IMR-90 (cell line): ENCODE data around the gene GXYLT1. TPM values are rescaled to one million over a fixed set of nuclear protein-coding genes. Genes with fewer than 3 reads are reported as not detected.

Source experiments
- ATAC-seq: fragments of 200-7000 bp; cut with Tn5 transposase; 2 replicates; pipeline ENCODE4 v1.9.1; 2020; ENCODE audit warnings: low read depth, mild to moderate bottlenecking, moderate library complexity
- BruUV-seq: library from RNA; stranded (reverse); fragments of 400-500 nt; replicated peaks from 2 replicates; lab custom pipeline; 2021; lab: Mats Ljungman, UMichigan
- CTCF ChIA-PET: fragments of 300-600 bp; formaldehyde crosslinking; extraction: SDS; loops from one replicate; lab custom pipeline; 2021; ENCODE audit warnings: antibody characterized with exemption; lab: Yijun Ruan, JAX
- POLR2A ChIA-PET: fragments of 300-600 bp; sonication (Branson Sonifier 250); formaldehyde crosslinking; loops from one replicate; lab custom pipeline; 2022; ENCODE audit warnings: antibody characterized with exemption; ENCODE audit not compliant: unreplicated experiment; lab: Charles Lee
- DNase-seq: peaks from one replicate; pipeline ENCODE4 v3.0.0; 2013
- H2AFZ ChIP-seq: replicated peaks from 2 replicates; pipeline ENCODE3; 2013; ENCODE audit warnings: low read length, mild to moderate bottlenecking; ENCODE audit not compliant: poor library complexity
- H2AK5ac ChIP-seq: 2 replicates; pipeline ENCODE4 v1.6.1; 2013; ENCODE audit warnings: low read depth, low read length, inconsistent platforms
- H2AK9ac ChIP-seq: replicated peaks from 2 replicates; pipeline ENCODE3; 2013; ENCODE audit warnings: mild to moderate bottlenecking, low read depth, low read length, moderate library complexity; ENCODE audit not compliant: poor library complexity
- H2BK120ac ChIP-seq: 2 replicates; pipeline ENCODE4 v1.6.1; 2013; ENCODE audit warnings: low read depth, low read length, inconsistent platforms
- H2BK15ac ChIP-seq: 3 replicates; pipeline ENCODE4 v1.6.1; 2013; ENCODE audit warnings: low read depth, low read length, inconsistent platforms
- H2BK20ac ChIP-seq: 2 replicates; pipeline ENCODE4 v1.6.1; 2013; ENCODE audit warnings: low read depth, mild to moderate bottlenecking, inconsistent platforms, low read length, moderate library complexity
- H2BK5ac ChIP-seq: 2 replicates; pipeline ENCODE4 v1.6.1; 2013; ENCODE audit warnings: mild to moderate bottlenecking, low read depth, low read length, inconsistent platforms; ENCODE audit not compliant: poor library complexity, severe bottlenecking
- H3K14ac ChIP-seq: replicated peaks from 2 replicates; pipeline ENCODE4 v1.6.1; 2013; ENCODE audit warnings: low read depth, low read length, inconsistent platforms
- H3K18ac ChIP-seq: 2 replicates; pipeline ENCODE4 v1.6.1; 2013; ENCODE audit warnings: low read depth, low read length, control low read depth
- H3K23ac ChIP-seq: 2 replicates; pipeline ENCODE4 v1.6.1; 2013; ENCODE audit warnings: low read depth, low read length, inconsistent platforms
- H3K27ac ChIP-seq: 2 replicates; pipeline ENCODE4 v1.5.1; 2013; ENCODE audit warnings: mild to moderate bottlenecking, control low read depth, low read length; ENCODE audit not compliant: insufficient read depth
- H3K27me3 ChIP-seq: 2 replicates; pipeline ENCODE4 v1.6.1; 2013; ENCODE audit warnings: low read length; ENCODE audit not compliant: control insufficient read depth, insufficient read depth
- H3K36me3 ChIP-seq: 2 replicates; pipeline ENCODE4 v1.6.1; 2013; ENCODE audit warnings: low read length, mixed read lengths; ENCODE audit not compliant: control insufficient read depth, insufficient read depth
- H3K4ac ChIP-seq: 2 replicates; pipeline ENCODE4 v1.6.1; 2013; ENCODE audit warnings: low read depth, low read length, inconsistent platforms
- H3K4me1 ChIP-seq: 2 replicates; pipeline ENCODE4 v1.6.1; 2013; ENCODE audit warnings: low read length, mixed read lengths; ENCODE audit not compliant: control insufficient read depth, insufficient read depth
- H3K4me2 ChIP-seq: 2 replicates; pipeline ENCODE4 v1.6.1; 2013; ENCODE audit warnings: low read depth, mild to moderate bottlenecking, control low read depth, low read length, moderate library complexity
- H3K4me3 ChIP-seq: 2 replicates; pipeline ENCODE4 v1.5.1; 2013; ENCODE audit warnings: low read depth, mild to moderate bottlenecking, control low read depth, low read length, moderate library complexity; ENCODE audit not compliant: insufficient read depth
- H3K56ac ChIP-seq: 2 replicates; pipeline ENCODE4 v1.6.1; 2013; ENCODE audit warnings: low read length, inconsistent platforms; ENCODE audit not compliant: insufficient read depth; ENCODE audit errors: extremely low read depth
- H3K79me1 ChIP-seq, 2 experiments: 2 replicates each; pipeline ENCODE4 v1.6.1; 2013; ENCODE audit warnings: low read length in 2 of 2, inconsistent platforms in 1 of 2, low read depth in 1 of 2
- H3K9ac ChIP-seq: 2 replicates; pipeline ENCODE4 v1.6.1; 2013; ENCODE audit warnings: low read depth, low read length, control low read depth
- H3K9me1 ChIP-seq: 2 replicates; pipeline ENCODE4 v1.6.1; 2013; ENCODE audit warnings: low read length, inconsistent platforms; ENCODE audit not compliant: insufficient read depth
- H3K9me3 ChIP-seq: 2 replicates; pipeline ENCODE4 v1.6.1; 2013; ENCODE audit warnings: low read length; ENCODE audit not compliant: control insufficient read depth, insufficient read depth
- H4K20me1 ChIP-seq: 2 replicates; pipeline ENCODE4 v1.6.1; 2013; ENCODE audit warnings: low read length, inconsistent platforms; ENCODE audit not compliant: insufficient read depth
- H4K5ac ChIP-seq: 2 replicates; pipeline ENCODE4 v1.6.1; 2013; ENCODE audit warnings: mild to moderate bottlenecking, low read depth, low read length, control low read depth
- H4K8ac ChIP-seq, 2 experiments: 2 replicates each; pipeline ENCODE4 v1.6.1; 2013; ENCODE audit warnings: low read depth in 2 of 2, low read length in 2 of 2, control low read depth in 1 of 2, inconsistent platforms in 1 of 2
- H4K91ac ChIP-seq: 2 replicates; pipeline ENCODE4 v1.6.1; 2013; ENCODE audit warnings: low read depth, low read length, inconsistent platforms; ENCODE audit not compliant: insufficient read depth
- BHLHE40 ChIP-seq: fragments of 150-350 bp; IDR thresholded peaks from 2 replicates; pipeline ENCODE4 v1.6.1; 2016; ENCODE audit warnings: mild to moderate bottlenecking, low read depth, low read length
- CEBPB ChIP-seq: IDR thresholded peaks from 2 replicates; pipeline ENCODE4 v1.6.1; 2012; ENCODE audit warnings: low read depth, low read length, improper control_type of control experiment
- CHD1 ChIP-seq: IDR thresholded peaks from 2 replicates; pipeline ENCODE4 v1.6.1; 2012; ENCODE audit warnings: low read depth, low read length, improper control_type of control experiment
- FOS ChIP-seq: fragments of 150-350 bp; IDR thresholded peaks from 2 replicates; pipeline ENCODE4 v1.6.1; 2016; ENCODE audit warnings: low read depth, low read length
- MAFK ChIP-seq: IDR thresholded peaks from 2 replicates; pipeline ENCODE4 v1.6.1; 2012; ENCODE audit warnings: low read depth, low read length, improper control_type of control experiment
- NFE2L2 ChIP-seq: fragments of 150-350 bp; IDR thresholded peaks from 2 replicates; pipeline ENCODE4 v1.6.1; 2016; ENCODE audit warnings: low read depth, mild to moderate bottlenecking, low read length
- POLR2A ChIP-seq: IDR thresholded peaks from 2 replicates; pipeline ENCODE4 v1.6.1; 2012; ENCODE audit warnings: mild to moderate bottlenecking, low read depth, low read length
- RAD21 ChIP-seq: IDR thresholded peaks from 2 replicates; pipeline ENCODE4 v1.6.1; 2012; ENCODE audit warnings: low read length, improper control_type of control experiment
- RCOR1 ChIP-seq: IDR thresholded peaks from 2 replicates; pipeline ENCODE4 v1.6.1; 2012; ENCODE audit warnings: mild to moderate bottlenecking, low read length, improper control_type of control experiment; ENCODE audit not compliant: insufficient replicate concordance
- SMC3 ChIP-seq: fragments of 150-350 bp; IDR thresholded peaks from 2 replicates; pipeline ENCODE4 v1.6.1; 2016; ENCODE audit warnings: low read depth, mild to moderate bottlenecking, antibody characterized with exemption, low read length, moderate library complexity
- WGBS, 2 experiments: methylation state at CpG; one replicate each; pipeline versions ENCODE4 v1.1.5 to v1.1.7; 2013; ENCODE audit warnings: missing lambda C conversion rate in 2 of 2; ENCODE audit not compliant: insufficient read length in 1 of 2; ENCODE audit errors: extremely low coverage in 2 of 2; 5-methylcytosine and 5-hydroxymethylcytosine counted together
- dilution Hi-C: fragments of 300-500 bp; cut with HindIII; formaldehyde crosslinking; loops from one replicate; pipeline ENCODE4 v1.14.3; 2018; ENCODE audit warnings: low sequenced_read_pairs; ENCODE audit not compliant: unreplicated experiment
- in situ Hi-C: fragments of 300-500 bp; cut with MboI; formaldehyde crosslinking; loops from 3 replicates; pipeline ENCODE4 v1.14.3; 2019; ENCODE audit warnings: low sequenced_read_pairs, inconsistent platforms, mixed read lengths
- intact Hi-C: fragments of 100-400 bp; cut with micrococcal nuclease; formaldehyde crosslinking; loops from 2 replicates; pipeline ENCODE4 v1.10.0; 2022
- polyA plus RNA-seq, 3 experiments: library from polyadenylated mRNA; depleted of rRNA; stranded (reverse); fragments of >200 nt; gene quantifications; 2 replicates each; pipeline ENCODE4 v1.2.3, GENCODE V29; 2012; ENCODE audit warnings: low replicate concordance in 1 of 3
- total RNA-seq: library from RNA; depleted of rRNA; stranded (reverse); fragments of >200 nt; gene quantifications from 2 replicates; pipeline ENCODE4 v1.2.3, GENCODE V29; 2012
- TF ChIP-seq, protein P1 (sequence below): fragments of 150-350 bp; IDR thresholded peaks from 2 replicates; pipeline ENCODE4 v1.6.1; 2017; ENCODE audit warnings: mild to moderate bottlenecking, antibody characterized with exemption, low read length, low read depth
- TF ChIP-seq, protein P2 (sequence below): conservative IDR thresholded peaks from 2 replicates; pipeline ENCODE4 v1.5.1; 2012; ENCODE audit warnings: mild to moderate bottlenecking, low read depth, low read length, improper control_type of control experiment

GXYLT1 gene
- total and polyA plus RNA-seq, 2 of the 4 experiments (the other 2 are of a cell fraction) = 8.5 to 8.6 TPM

DNA sequence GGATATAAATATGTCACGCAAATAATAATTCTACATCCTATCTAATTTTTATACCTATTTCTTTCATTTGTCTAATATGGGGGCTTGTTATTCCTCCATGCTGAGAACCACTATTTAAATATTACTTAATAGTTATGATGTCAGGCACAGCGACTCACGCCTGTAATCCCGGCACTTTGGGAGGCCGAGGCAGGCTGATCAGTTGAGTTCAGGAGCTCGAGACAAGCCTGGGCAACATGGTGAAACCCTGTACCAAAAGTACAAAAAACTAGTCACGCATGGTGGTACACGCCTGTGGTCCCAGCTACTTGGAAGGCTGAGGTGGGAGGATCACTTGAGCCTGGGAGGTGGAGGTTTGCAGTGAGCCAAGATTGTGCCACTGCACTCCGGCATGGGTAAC is 45.2 kb downstream of the GXYLT1 start:
- no peak for ATAC-seq
- no peak overlapping the region for H2AFZ ChIP-seq
- no peaks in the 10 kb centered on the region for H3K36me3 ChIP-seq
- no peak overlapping the region for H3K9ac ChIP-seq
- H3K9me1 ChIP-seq = no peaks in the 10 kb centered on the region
- H3K9me3 ChIP-seq = no peaks in the 10 kb centered on the region
- H4K20me1 ChIP-seq = no peaks in the 10 kb centered on the region
- no peak overlapping the region for H4K91ac ChIP-seq
- H3K27ac ChIP-seq = no peak overlapping the region
- H2BK20ac ChIP-seq = no peak overlapping the region
- no peak overlapping the region for H3K14ac ChIP-seq
- no peak overlapping the region for H3K23ac ChIP-seq
- no peak overlapping the region for H2BK5ac ChIP-seq
- H3K4me1 ChIP-seq = no peaks in the 10 kb centered on the region
- POLR2A ChIA-PET = no interaction called here
- CTCF ChIA-PET = no interaction called here
- H2BK120ac ChIP-seq = no peak overlapping the region
- H3K27me3 ChIP-seq = no peaks in the 10 kb centered on the region
- no peak overlapping the region for H4K8ac ChIP-seq
- dilution Hi-C loops (no loop called here), intact Hi-C loops (no loop called here), in situ Hi-C loops (no loop called here)
- no peak for TF ChIP-seq CHD1
- no peak for TF ChIP-seq RAD21
- no peak for TF ChIP-seq SMC3
- TF ChIP-seq FOS = no peak
- no peak for TF ChIP-seq CEBPB
- TF ChIP-seq, protein P1, sequence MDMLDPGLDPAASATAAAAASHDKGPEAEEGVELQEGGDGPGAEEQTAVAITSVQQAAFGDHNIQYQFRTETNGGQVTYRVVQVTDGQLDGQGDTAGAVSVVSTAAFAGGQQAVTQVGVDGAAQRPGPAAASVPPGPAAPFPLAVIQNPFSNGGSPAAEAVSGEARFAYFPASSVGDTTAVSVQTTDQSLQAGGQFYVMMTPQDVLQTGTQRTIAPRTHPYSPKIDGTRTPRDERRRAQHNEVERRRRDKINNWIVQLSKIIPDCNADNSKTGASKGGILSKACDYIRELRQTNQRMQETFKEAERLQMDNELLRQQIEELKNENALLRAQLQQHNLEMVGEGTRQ = no peak
- TF ChIP-seq, protein P2, sequence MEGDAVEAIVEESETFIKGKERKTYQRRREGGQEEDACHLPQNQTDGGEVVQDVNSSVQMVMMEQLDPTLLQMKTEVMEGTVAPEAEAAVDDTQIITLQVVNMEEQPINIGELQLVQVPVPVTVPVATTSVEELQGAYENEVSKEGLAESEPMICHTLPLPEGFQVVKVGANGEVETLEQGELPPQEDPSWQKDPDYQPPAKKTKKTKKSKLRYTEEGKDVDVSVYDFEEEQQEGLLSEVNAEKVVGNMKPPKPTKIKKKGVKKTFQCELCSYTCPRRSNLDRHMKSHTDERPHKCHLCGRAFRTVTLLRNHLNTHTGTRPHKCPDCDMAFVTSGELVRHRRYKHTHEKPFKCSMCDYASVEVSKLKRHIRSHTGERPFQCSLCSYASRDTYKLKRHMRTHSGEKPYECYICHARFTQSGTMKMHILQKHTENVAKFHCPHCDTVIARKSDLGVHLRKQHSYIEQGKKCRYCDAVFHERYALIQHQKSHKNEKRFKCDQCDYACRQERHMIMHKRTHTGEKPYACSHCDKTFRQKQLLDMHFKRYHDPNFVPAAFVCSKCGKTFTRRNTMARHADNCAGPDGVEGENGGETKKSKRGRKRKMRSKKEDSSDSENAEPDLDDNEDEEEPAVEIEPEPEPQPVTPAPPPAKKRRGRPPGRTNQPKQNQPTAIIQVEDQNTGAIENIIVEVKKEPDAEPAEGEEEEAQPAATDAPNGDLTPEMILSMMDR = no peak
- no peak for TF ChIP-seq NFE2L2
- TF ChIP-seq MAFK = no peak
- TF ChIP-seq RCOR1 = no peak
- TF ChIP-seq BHLHE40 = no peak
- no peak for TF ChIP-seq POLR2A
- no peak overlapping the region for H3K18ac ChIP-seq
- H3K4me2 ChIP-seq = no peak overlapping the region
- DNase-seq = no peak
- no peak overlapping the region for H3K4me3 ChIP-seq
- no peak overlapping the region for H2BK15ac ChIP-seq
- H3K56ac ChIP-seq = no peak overlapping the region
- WGBS, 2 experiments = 100% methylated on average over 2 of the region's 9 CpGs; no CpG with 5 or more reads in 1 of the 2 experiments
- no peak overlapping the region for H4K5ac ChIP-seq
- H3K4ac ChIP-seq = no peak overlapping the region
- no peaks in the 10 kb centered on the region; a peak in 2 of 4 replicates for H3K79me1 ChIP-seq
- H2AK9ac ChIP-seq = no peak overlapping the region
- no peak overlapping the region for H2AK5ac ChIP-seq
- no TSS peak for BruUV-seq
